ENCODE data around the gene GTF2I. TPM values are rescaled to one million over a fixed set of nuclear protein-coding genes. Genes with fewer than 3 reads are reported as not detected.
A peak's percentile ranks its signal among the peaks of the same experiment; 100 is the strongest.
"Not testable (repeated sequence)": the region's sequence is repeated elsewhere in the genome, so short reads cannot be mapped to it uniquely, and the experiment has no call there.

GTF2I gene
- 100 to 1,000 TPM in 10 of 12 donors, 10 to 100 TPM in 1, not detected in 1; 98.4 to 261 (median 170) TPM for polyA plus RNA-seq (ENCODE audit: insufficient read length in 12 of 12)
- long read RNA-seq, donor 1, full-length matches to known transcripts = 11 of 120 reads
- long read RNA-seq, donor 1, partial matches to known transcripts = 109 of 120 reads
- long read RNA-seq, donor 1, other reads (novel, unspliced or antisense) = 0 of 120 reads
- long read RNA-seq, donor 2, full-length matches to known transcripts = 15 of 20 reads
- long read RNA-seq, donor 2, partial matches to known transcripts = 5 of 20 reads
- long read RNA-seq, donor 2, other reads (novel, unspliced or antisense) = 0 of 20 reads
- long read RNA-seq, donor 3, full-length matches to known transcripts = 9 of 9 reads
- long read RNA-seq, donor 3, partial matches to known transcripts = 0 of 9 reads
- long read RNA-seq, donor 3, other reads (novel, unspliced or antisense) = 0 of 9 reads
- long read RNA-seq, donor 4, full-length matches to known transcripts = 8 of 8 reads
- long read RNA-seq, donor 4, partial matches to known transcripts = 0 of 8 reads
- long read RNA-seq, donor 4, other reads (novel, unspliced or antisense) = 0 of 8 reads
- long read RNA-seq, donor 5, full-length matches to known transcripts = 18 of 66 reads
- long read RNA-seq, donor 5, partial matches to known transcripts = 48 of 66 reads
- long read RNA-seq, donor 5, other reads (novel, unspliced or antisense) = 0 of 66 reads
- long read RNA-seq, donor 6, full-length matches to known transcripts = 3 of 3 reads
- long read RNA-seq, donor 6, partial matches to known transcripts = 0 of 3 reads
- long read RNA-seq, donor 6, other reads (novel, unspliced or antisense) = 0 of 3 reads
- long read RNA-seq, donor 7, full-length matches to known transcripts = 8 of 15 reads
- long read RNA-seq, donor 7, partial matches to known transcripts = 7 of 15 reads
- long read RNA-seq, donor 7, other reads (novel, unspliced or antisense) = 0 of 15 reads
- long read RNA-seq, donor 8, full-length matches to known transcripts = 19 of 32 reads
- long read RNA-seq, donor 8, partial matches to known transcripts = 13 of 32 reads
- long read RNA-seq, donor 8, other reads (novel, unspliced or antisense) = 0 of 32 reads
- long read RNA-seq, donor 9, full-length matches to known transcripts = 8 of 17 reads
- long read RNA-seq, donor 9, partial matches to known transcripts = 9 of 17 reads
- long read RNA-seq, donor 9, other reads (novel, unspliced or antisense) = 0 of 17 reads
- long read RNA-seq, donor 10, full-length matches to known transcripts = 16 of 21 reads
- long read RNA-seq, donor 10, partial matches to known transcripts = 5 of 21 reads
- long read RNA-seq, donor 10, other reads (novel, unspliced or antisense) = 0 of 21 reads
- long read RNA-seq, donor 11, full-length matches to known transcripts = 11 of 36 reads
- long read RNA-seq, donor 11, partial matches to known transcripts = 25 of 36 reads
- long read RNA-seq, donor 11, other reads (novel, unspliced or antisense) = 0 of 36 reads

DNA sequence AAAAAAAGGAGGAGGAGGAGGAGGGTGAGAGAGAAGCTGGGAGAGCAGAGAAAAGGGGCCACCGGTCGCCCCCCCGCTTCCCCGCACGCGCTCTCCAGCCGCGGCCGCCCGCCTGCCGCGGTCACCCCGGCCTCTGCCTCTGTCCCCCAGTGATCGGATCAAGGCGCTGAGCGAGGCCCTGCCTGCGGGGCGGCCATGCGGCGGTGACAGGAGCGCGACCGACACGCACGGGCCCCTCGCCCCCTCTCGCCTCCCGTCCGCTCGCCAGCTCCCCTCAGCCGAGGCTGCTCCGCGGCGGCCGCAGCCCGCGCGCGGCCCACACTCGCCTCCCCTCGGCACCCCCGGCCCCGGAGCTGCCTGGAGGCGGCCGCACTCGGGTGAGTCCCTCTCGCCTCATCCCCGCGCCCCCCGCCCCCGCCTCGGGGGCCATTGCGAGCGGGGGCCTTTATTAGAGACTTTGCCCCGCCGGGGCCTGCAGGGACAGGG, at the start of gene GTF2I:
Gene GTF2I, plus strand, starts transcription at position 27 of the 486 bp plus-strand sequence. CDS start 31,411 bp downstream, outside the sequence.
- no peak for DNase-seq

DNA sequence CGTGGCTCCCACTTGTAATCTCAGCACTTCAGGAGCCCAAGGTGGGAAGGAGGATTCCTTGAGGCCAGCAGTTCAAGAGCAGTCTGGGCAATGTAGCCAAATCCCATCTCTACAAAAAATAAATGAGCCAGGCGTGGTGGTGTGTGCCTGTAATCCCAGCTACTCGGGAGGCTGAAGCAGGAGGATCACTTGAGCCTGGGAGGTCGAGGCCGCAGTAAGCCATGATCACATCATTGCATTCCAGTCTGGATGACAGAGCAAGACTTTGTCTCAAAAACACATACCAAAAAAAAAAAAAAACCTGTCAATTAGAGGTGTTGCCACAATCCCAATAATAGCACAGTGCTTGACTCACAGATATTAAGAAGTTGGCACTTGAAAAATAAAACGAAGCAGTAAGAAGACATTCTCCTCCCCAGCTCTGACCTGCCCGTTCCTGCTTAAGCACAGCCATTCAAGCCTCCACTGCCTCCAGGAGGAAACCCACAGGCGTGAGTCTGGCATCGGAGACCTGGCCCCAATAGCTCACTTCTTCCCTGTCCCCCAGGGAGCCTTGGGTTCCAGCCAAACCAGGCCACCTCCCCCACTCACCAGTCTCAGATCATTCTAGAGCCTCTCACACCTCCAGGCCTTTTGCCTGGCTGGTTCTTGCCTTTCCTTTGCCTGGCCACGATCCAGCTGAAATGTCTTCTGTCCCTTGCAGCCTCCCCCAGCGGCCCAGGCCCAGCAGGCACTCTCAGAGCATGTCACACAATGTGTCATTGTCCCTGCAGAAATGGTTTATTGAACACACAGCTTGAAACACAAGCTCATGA, 45.3 kb upstream of the GTF2I start:
- DNase-seq = no peak

DNA sequence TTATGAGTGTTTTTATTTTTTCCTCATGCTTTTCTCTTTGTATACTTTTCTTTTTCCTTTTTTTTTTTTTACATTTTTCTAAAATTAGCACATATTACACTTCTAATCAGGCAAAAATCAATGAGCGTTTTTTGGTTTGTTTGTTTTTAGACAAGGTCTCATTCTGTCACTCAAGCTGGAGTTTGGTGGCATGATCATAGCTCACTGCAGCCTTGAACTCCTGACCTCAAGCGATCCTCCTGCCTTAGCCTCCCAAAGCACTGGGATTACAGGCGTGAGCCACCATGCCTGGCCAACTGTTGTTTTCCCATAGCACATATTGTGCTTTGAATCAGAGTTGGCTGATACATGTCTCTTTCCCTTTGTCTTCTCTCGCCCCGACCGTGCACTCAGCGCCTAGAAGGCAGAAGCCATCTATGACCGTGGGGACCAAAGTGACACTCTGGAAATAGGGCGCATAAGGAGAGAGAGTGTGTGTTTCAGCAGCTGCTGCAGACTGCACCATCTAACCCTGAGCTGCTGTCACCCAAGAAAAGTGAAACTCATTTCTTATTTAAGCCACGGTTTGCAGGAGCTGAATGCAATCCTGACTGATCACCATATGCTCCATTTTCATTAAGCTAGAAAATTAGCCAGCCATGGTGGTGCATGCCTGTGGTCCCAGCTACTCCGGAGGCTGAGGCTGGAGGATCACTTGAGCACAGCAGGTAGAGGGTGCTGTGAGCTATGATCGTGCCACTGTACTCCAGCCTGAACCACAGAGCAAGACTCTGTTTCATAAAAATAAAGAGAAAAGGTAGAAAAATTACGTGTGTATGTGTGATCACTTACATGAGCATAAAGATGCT, 41.4 kb upstream of the GTF2I start:
- DNase-seq = no peak

DNA sequence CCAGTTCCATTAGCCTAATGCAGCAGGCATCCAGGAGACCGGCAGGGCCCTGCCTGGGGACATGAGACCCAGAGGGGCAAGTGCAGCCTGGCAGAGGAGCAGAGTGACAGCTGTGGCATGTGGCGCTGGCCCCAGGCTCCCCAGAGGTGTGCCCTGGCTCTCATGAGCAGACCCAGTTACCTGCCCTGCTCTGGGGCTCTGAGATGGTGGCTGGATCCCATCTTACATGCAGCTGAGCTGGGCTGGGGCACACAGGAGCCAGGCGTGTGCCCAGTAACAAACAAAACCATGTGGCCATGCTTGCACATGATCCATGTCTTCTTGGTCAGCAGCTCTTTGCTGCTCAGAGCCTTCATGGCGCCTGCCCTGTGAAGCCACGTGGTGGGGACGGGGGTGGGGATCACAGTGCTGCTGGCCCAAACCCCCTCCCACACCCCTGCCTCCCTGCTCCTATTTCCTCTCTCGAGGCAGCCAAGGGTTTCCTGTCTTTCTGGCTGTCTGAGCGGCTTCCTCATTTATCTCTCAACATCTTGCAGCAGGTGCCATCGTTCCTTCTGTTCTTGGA, 40.3 kb upstream of the GTF2I start:
- DNase-seq = no peak

GRCh38 chr7:74619235-74619860, 38.2 kb upstream of the GTF2I start:
- no peak for DNase-seq

- DNase-seq = no peak
Measured at GRCh38 chr7:74622228-74622749, 35.2 kb upstream of the GTF2I start.

DNA sequence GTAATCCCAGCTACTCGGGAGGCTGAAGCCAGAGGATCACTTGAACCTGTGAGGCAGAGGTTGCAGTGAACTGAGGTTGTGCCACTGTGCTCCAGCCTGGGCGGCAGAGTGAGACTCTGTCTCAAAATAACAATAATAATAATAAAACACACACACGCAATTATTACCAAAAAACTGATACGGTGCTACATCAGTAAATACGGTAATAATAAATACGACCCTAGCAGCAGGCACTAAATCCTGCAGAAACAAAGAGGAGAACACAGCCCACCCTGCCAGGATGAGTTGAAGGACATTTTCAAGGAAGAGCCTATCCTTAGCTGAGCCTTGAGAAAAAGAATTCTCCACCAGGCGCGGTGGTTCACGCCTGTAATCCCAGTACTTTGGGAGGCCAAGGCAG, 34.4 kb upstream of the GTF2I start:
- DNase-seq = no peak

DNA sequence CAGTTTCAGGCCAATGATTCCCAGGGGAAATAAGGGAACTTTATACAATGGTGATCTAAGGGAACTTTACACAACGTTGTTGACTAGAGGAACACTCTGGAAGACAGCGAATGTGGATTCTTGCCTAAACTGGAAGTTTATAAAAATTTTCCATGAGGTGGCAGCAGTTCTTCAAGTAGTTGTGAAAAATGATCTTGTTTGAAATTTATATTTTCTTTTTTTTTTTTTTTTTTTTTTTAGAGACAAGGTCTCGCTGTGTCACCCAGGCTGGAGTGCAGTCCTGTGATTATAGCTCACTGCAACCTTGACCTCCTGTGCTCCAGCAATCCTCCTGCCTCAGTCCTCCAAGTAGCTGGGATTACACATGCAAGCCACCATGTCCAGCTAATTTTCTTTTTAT, 32.1 kb upstream of the GTF2I start:
- peak; percentile 67 for DNase-seq

DNA sequence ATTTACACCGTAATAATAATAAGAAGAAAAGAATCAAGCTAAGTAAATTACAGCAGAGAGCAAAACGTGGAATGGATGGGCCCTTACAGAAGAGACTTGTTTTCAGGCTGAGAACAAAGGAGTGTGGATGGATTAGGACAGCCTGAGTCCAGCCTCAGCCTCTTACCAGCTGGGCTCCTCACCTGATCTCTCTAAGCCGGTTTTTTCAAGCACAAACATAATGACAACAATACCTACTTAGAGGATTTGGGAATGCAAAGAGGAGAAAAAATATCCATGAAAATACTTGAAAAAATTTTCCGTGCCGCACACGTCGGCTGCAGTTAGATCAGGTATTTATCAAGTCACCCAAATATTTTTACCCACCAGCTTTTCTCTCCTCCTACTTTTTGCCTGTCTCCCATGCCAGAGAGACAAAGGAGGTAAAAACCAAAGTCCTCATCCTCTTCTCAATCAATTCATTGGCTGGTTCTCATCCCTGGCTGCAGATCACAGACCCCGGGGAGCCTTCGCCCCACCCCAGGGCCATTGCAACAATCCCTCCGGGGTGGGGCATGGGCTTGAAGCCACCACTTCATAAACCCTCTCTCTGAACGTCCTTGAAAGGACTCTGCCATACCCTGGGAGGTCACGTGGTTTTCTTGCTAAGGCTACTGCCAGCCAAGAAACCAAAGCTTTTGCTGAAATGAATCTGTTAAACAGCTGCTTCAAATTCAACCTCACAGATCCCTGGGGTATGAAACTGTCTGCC, 29.7 kb upstream of the GTF2I start:
- peak; percentile 47 for DNase-seq

- DNase-seq = no peak
Measured at GRCh38 chr7:74632505-74632904, 25.0 kb upstream of the GTF2I start.

DNA sequence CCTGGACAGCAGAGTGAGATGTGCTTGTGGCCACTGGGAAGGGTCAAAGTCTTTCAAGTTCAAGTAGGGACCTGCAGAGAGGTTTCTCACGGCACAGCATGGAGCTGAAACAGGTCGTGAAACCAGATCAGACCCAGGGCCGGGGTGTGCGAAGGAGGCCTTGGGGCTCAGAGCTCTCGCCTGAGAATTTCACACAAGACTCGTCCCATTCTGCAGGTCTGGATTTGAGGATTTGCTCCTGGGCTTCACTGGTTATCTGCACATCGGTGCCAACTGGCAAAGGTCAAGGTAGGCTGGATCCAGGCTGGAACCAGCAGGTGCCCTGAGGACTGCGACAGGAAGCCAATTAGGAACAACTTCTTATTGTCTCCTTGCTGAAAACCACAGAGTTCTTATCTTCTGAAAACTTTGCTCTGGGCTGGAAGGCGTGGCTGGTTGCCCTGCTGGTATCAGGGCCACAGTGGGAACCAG, 24.0 kb upstream of the GTF2I start:
- no peak for DNase-seq

GRCh38 chr7:74637745-74638144, 19.8 kb upstream of the GTF2I start:
- DNase-seq = no peak

DNA sequence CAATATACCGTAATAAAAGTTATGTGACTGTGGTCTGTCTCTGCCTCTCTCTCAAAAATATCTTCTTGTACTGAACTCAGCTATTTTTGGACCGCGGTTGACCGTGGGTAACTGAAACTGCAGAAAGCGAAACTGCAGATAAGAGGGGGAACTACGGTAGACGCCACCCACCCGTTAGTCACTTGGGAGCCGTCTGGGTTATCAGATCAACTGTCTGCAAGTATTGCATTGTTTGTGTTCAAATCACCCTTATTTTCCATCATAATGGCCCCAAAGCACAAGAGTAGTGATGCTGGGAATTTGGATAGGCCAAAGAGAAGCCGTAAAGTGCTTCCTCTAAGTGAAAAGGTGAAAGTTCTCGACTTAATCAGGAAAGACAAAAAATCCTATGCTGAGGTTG, 7.5 kb upstream of the GTF2I start:
- DNase-seq = not testable (repeated sequence)

DNA sequence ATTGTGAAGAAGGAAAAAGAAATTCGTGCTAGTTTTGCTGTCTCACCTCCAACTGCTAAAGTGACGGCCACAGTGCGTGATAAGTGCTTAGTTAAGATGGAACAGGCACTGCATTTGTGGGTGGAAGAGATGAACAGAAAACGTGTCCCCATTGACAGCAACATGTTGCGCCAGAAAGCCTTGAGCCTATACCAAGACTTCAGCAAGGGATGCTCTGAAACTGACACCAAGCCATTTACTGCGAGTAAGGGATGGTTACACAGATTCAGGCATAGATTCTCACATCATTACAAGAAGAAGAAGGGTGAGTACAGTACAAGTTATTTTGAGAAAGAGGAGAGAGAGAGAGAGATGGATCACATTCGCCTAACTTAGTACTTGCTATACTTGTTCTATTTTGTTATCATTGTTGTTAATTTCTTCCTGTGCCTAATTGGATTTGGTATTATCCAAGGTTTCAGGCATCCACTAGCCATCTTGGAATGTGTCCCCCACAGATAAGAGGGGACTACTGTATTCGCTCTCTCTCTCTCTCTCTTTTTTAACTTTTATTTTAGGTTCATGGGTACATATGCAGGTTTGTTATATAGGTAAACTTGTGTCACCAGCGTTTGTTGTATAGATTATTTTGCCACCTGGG, 6.9 kb upstream of the GTF2I start:
- DNase-seq = not testable (repeated sequence)

- not testable (repeated sequence) for DNase-seq
Measured at GRCh38 chr7:74651133-74651504, 6.4 kb upstream of the GTF2I start.

GRCh38 chr7:74653686-74654181, 3.8 kb upstream of the GTF2I start:
- no peak for DNase-seq

DNA sequence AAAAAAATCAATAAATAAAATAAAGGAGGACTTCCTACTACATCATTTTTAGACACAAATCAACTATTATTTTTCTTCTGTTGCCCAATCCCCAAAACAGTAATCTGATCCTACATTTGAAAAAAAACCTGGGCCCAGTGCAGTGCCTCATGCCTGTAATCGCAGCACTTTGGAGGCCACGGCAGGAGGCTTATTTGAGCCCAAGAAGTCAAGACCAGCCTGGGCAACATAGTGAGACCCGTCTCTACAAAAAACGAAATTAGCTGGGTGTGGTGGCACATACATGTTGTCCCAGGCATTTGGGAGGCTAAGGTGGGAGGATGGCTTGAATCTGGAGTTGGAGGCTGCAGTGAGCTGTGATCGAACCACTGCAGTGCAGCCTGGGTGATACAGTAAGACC, 2.7 kb upstream of the GTF2I start:
- DNase-seq = no peak
